HG02798 (cell line): ENCODE data around the gene TCF19.

Experiments
- ATAC-seq: cut with Tn5 transposase; IDR thresholded peaks from one replicate; pipeline ENCODE4 v1.9.1; 2021; ENCODE audit warnings: mild to moderate bottlenecking; ENCODE audit not compliant: unreplicated experiment, poor library complexity

The TCF19 gene

DNA sequence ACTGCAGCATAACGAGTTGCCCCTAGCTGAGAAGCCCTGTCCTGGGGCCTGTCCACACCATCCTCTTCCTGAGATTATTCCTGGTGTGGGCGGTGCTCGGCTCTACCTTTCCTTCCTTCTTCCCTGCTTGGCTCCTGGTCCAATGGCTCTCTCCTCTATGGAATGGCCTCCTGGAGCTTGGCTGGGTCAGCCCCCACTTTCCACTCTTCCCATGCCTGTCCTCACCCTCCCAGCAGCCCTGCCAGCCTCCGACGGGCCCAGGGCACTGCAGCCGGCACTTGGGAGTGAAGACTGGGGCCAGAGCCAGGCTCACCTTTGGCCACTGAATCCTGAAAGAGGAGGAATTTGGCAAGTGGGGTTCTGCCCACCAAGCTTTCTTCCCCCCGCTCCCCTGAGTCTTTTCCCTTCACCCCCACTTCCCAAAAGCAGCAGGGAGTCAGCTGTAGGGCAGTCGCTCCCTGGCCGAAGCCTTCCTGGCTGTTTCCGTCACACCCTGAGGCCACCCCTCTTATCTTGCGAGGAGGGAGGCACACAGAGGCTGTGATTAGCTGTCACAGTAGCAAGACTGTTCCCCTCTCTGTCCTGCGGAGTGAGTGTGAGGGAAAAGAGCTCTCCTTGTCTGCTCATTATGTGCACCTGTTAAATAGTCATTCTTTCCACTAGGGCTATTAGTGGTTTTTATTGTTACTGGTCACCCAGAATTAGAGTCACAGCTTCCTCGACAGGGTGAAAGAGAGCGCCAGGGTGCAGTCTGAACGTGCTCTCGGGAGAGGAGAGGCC lies 31.8 kb upstream of the TCF19 start:
- ATAC-seq: no peak

DNA sequence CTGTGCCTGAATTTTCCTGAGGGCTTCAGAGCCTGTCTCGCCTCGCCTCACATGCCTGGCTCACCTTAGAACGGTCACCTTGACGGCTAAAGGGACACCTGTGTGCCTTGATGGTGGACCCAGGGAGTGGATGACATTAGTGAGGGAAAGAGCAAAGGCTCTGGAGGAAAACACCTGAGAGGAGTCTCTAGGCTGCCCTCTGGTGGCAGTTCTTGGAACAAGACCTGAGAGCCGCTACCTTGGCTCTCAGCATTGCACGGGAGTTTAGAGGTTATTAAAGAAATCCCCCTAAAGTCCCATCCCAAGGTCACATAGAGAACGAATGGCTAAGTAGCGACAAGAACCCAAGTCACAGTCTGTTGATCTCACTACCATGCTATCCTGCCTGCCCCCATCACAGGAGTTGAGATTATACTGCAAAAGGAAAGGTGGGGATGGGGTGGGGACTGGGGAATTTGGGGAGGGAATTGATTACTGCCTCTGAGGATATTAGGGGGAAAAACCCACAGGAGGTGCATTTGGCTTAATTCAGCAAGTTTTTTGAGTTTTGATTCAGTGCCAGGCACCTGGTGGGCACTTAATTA lies 30.2 kb upstream of the TCF19 start:
- ATAC-seq: peak; percentile 40

DNA sequence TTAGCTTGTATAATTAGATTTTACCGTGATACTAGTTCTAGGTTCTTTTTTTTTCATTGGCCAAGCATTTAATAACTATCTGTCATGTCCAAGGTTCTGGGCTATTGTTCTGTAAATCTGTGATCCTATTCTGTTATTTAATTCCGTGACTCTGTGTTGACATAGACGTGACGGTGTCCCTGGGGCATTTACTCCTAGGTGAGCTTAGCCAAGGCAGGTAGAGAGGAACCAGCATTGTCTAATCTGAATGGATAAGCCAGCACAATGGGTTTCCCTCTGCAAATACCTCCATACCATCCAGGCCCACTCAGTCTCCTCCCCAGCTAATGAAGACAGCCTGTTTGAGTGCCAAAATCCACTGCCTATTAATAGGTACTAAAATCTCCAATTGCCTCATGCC lies 29.3 kb upstream of the TCF19 start:
- no peak for ATAC-seq

DNA sequence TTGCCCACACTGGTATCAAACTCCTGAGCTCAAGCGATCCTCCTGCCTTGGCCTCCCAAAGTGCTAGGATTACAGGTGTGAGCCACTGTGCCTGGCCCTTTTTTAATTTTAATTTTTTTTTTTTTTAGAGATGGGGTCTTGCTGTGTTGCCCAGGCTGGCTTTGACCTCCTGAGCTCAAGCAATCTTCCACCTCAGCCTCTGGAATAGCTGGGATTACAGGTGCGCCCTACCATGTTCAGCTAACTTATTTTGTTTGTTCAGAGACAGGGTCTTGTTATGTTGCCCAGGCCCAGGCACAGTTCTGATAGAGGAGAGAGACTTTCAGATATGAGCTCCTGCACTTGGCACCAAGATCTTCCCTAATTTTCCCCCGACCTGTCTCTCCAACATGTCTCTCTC lies 27.6 kb upstream of the TCF19 start:
- ATAC-seq: no peak

DNA sequence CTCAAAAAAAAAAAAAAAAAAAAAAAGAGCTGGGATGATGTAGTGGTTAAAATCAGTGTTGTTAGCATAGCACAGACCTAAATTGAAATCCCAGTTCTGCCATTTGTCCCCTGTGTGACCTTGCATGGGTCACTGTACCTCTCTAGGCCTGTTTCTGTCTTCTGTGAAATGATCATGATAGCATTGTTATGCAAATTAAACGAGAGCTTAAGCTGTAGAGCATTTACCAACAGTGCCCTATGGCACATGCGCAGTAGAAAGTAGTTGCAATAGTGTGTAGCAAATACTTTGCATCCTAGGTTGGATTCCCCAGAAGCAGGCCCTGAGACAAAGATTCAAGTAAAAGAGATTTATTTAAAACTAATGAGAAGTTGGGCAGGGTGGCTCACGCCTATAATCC lies 26.8 kb upstream of the TCF19 start:
- ATAC-seq: no peak

DNA sequence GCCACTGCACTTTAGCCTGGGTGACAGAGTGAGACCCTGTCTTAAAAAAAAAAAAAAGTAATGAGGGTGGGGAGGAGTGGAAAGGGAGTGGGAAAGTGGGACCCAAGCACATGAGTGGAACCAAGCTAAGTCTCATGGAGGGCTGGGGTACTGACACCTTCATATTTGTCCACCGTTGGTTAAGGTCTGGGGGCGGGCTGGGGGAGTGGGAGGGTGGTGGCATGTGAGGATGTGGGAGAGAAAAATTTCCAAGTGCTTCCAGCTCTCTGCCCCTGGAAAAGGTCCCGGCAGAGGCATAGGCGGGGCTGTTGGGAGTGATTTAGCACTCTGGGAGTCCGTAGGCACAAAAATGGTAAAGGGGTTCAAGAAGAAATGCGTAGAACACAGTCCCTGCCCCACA lies 25.6 kb upstream of the TCF19 start:
- ATAC-seq: no peak

DNA sequence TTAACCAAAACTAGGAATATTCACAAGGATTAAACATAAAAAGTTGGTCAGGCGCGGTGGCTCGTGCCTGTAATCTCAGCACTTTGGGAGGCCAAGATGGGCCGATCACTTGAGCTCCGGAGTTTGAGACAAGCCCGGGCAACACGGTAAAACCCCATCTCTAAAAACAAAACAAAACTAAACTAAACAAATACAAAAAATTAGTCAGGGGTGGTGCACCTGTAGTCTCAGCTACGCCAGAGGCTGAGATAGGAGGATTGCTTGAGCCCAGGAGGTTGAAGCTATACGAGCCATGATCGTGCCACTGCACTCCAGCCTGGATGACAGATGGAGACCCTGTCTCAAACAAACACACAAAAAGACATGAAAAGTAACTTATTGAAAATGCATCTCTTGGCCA lies 22.7 kb upstream of the TCF19 start:
- ATAC-seq: no peak

DNA sequence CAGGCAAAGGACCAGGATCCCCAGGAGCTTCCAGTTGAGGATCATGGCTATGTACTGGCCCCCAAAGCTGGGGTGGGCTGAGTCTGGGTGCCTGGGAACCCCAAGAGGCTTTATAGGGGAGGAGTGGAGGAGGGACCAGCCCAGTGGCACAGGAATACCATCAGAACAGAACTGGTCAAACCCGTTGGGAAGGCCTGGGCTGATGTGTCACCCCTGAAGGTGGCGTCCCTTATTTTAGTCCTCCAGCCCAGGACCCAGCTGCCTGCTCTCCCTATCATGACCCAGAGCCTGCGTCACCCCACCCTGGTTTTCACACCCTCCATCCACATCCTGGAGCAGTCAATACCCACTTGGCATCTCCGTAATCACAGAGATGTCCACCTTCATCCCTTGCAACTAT lies 19.4 kb upstream of the TCF19 start, which contains the start of gene PSORS1C2:
TSS of gene PSORS1C2 (minus strand) at position 85 of the 400 bp plus-strand sequence. CDS start at position 45, 40 bp downstream.
- no peak for ATAC-seq

DNA sequence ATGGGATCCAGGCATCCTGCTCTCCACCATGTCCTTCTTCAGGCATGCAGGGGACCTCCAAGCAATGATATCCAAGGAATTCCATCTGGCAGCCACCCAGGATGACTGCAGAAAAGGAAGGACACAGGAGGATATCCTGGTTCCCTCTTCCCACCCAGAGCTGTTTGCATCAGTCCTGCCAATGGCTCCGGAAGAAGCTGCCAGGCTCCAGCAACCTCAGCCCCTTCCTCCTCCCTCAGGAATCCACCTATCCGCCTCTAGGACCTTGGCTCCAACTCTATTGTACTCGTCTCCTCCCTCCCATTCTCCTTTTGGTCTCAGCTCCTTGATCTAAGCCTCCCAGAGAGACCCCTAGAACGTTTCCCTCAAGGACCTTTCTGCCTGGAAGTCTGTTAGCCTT lies 18.8 kb upstream of the TCF19 start:
- no peak for ATAC-seq

DNA sequence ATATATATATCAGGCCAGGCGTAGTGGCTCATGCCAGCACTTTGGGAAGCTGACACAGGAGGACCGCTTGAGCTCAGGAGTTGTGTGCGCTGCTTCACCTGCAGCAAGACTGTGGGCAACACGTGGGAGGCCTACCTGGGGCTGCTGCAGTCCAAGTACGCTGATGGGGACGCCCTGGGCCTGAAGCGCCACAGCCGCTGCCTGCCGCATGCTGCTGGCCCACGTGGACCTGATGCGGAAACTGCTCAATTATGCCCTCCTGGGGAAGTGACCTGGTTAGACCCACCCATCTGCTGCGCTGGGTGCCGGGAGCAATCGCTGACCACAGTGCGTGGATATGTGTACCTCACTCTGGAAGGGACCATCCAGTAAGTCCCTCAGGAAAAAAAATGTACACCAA lies 17.7 kb upstream of the TCF19 start:
- ATAC-seq: no peak

DNA sequence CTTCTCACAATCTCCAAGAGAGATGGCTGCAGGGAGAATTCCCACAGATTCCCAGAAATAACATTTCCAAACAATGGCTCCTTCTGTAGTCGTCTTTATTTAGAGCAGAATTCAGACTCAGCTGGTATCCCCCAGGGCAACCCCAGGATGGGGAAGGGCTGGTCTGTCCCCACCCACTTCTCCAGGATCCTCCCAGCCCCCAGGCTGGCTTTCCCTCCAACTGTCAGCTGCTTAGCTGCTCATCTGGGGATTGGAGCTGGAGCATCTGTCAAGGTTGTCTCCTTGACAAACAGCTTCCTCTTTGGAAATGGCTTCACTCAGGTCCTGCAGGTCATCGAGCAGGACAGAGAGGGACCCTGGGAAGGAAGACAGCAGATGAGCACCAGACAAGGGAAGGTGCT lies 16.0 kb upstream of the TCF19 start:
- no peak for ATAC-seq

DNA sequence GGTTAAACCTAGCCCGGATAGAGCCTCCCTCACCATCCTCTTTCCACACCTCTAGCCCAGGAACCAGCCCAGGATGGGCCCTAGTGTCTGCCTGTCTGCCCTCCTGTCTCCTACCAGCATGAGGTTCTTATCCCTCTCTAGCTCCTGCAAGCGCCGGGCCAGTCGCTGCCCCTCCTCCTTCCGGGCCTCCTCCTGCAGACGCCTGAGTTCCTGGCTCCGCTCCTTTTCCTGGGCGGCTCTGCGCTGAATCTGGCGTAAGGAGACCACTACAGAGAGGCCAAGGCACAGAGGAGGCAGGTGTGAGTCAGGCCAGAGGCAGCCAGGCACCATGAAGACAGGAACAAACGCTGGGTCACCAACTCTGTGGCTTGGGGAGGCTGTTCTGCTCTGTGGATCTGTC lies 15.2 kb upstream of the TCF19 start:
- no peak for ATAC-seq

DNA sequence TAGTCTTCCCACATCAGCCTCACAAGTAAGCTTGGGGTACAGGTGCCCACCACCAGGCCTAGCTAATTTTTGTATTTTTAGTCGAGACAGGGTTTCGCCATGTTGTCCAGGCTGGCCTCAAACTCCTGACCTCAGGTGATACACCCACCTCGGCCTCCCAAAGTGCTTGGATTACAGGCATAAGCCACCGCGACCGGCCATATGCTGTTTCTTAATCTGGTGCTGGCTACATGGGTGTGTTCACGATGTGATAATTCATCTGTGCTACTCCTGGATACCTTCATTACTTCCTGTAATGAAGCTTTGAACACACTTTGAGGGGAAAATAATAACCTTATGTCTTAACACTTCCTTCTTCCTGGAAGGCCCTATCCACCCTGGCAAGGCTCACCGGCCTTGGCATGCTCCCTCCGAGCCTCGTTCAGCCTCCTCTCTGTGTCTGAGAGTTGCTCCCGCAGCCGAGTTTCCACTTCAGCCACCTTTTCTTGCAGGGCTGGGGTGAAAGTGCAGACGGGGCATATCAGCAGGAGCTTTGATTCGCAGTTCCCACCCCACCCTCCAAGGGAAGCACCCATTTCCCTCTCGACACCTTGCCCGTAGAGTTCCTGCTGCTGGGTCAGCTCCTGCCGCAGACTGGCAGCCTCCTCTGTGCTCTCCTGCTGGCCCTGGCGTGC lies 14.0 kb upstream of the TCF19 start:
- no peak for ATAC-seq

DNA sequence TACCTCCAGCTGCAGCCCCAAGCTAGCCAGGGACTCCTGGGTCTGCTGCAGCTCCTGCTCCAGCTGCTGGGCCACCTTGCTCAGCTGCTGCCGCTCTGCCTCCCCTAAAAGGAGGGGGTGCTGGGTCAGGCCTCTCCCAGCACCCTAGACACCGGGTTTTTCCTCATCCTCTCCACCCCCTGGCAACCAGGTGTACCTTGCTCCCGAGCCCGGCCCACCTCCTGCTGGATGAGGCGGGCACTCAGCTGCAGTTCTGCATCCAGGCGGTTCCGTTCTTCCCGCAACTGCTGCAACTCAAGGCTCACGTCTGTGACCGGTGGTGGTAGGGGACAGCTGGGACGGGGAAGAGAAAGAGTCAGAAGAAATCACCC lies 13.4 kb upstream of the TCF19 start:
- ATAC-seq: no peak

DNA sequence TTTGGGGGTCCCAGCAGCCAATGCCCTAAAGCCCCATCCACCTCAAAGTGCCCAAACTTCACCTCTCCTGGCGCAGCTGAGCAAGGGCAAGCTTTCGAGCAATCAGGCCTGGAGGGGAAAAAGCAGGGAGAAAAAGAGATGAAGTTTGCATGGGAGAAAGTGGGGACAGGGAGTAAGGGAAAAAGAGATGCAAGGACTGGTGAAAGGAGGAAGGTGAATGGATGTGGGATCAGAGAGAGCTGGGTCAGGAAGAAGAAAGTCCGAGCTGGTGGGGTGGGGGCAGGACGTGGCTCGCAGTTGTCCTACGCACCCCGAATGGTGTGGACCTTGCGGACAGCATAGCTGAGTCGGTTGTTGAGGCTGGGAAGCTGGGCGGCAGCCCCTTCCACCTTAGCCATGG lies 13.0 kb upstream of the TCF19 start:
- no peak for ATAC-seq

DNA sequence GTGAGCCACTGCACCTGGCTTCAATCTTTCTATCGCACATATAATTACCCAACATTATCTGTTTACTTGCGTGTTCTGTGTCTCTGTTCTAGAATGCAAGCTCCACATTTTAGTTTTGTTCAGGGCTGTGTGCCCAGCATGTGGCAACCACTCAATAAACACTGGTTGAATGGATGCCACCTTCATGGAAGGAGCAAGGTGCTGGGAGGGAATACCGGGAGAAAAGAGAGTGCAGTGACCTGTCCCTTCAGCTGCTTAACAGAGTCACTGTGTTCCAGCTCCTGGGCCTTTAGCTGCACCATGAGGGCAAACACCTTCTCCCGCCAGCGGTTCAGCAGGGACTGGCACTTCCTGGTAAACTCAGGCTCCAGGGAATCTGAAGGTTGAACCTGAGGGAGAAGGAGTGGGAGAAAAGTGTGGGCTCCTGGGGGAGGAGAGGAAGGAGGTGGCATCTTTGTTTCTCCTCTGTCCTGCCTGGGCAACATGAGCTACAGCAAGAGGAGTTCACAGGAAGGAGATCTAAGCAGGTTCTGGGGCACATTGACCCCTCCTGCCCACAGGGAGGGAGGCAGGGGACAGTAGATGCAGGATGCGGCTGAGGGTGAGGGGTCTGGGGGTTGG lies 8.5 kb upstream of the TCF19 start:
- no peak for ATAC-seq

DNA sequence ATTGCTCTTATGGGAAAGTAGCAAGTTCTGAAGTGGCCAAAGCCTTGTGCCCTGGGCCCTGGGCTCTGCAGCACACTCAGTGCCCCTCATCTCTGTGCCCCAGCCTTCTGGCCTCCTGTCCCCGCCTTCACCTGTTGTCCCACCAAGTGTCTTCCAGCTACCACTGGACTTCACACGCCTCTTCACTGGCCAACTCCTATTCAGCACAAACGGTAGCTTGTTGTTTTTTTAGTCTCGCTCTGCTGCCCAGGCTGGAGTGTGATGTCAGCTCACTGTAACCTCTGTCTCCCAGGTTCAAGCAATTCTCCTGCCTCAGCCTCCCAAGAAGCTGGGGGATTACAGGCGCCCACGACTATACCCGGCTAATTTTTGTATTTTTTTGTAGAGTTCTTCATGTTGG lies 5.6 kb upstream of the TCF19 start:
- no peak for ATAC-seq

DNA sequence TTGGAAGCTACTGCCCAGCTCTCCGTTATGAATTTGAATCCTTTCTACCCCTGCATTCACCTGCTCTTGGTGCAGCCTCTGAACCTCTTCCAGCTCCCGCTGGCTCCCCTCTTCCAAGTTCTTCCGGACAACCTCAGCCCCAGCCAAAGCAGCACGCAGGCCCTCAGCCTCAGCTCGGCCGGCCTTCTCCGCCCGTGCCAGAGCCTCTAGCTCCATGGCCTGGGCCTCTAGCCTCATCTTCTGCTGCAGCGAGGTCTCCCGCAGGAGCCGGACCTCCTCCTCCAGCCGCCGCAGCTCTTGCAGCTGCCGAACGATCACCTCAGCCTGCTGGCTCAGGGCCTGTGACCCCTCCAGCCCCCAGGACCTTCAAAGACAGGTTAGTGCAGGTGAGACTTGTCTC lies 4.0 kb upstream of the TCF19 start:
- ATAC-seq: no peak

DNA sequence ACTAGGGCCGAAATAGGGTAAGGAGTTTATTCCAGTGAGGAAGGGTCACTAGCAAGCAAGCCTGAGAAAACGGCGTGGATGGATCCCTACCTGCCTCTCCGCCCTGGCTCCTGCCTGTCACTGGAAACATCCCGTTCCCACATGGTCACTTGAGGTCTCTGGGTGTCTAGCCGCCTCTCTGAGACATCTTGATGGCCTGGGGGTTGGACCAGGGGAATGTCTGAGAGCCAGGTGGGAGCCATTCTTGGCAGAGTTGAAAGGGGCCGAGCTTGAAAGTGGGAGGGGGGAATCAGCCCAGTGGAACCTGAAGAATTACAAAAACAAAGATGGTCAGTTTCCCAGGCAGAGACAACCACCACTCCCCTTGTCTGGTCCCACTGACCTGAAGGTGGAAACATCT lies 1.7 kb upstream of the TCF19 start:
- no peak for ATAC-seq

DNA sequence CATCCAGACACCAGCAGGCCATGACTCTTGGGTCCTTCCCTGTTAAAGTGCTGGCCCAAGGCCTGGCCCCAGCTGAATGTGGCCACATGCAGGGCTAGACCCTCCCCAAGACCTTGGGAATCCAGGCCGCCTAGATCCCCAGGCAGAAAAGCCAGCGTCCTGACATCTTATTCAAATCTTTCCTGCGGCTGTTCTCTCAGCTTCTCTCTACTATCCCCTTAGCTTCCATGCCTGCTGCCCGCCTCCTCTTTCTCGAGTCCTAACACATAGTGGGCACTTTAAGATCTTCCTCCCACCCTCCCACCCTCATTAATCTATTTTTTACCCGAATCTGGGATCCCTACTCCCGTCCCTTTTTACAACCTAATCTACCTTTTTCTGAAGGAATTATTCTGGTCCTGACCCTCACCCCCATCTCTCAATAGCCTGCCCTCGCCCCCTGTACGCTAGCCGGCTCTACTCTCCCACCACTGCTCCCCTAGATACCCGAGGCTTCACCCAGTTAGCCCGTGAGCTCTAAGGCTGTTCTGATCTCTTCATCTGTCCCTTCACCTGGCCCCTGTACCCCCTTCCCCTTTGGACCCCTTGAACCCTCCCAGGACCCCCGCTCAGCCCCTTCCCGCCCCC lies 763 bp upstream of the TCF19 start, which contains the start of gene CCHCR1:
TSS of gene CCHCR1 (minus strand) at position 290 of the 627 bp plus-strand sequence. CDS start at position 88, 202 bp downstream.
- ATAC-seq: no peak
